GM12878 (cell line): Measurements from ENCODE around the gene CCSER1. TPM values are rescaled to one million over a fixed set of nuclear protein-coding genes. Genes with fewer than 3 reads are reported as not detected.

ENCODE experiments used
- ATAC-seq: fragments of 200-7000 bp; cut with Tn5 transposase; 3 replicates; pipeline ENCODE4 v1.9.1; 2020; ENCODE audit warnings: mild to moderate bottlenecking, moderate library complexity
- BruUV-seq: library from RNA; stranded (reverse); fragments of 400-500 nt; replicated peaks from 2 replicates; lab custom pipeline; 2021; lab: Mats Ljungman, UMichigan
- CTCF ChIA-PET: fragments of 300-600 bp; sonication (Branson Sonifier 250); formaldehyde crosslinking; extraction: SDS; loops from one replicate; lab custom pipeline; 2021; ENCODE audit warnings: inconsistent platforms; lab: Yijun Ruan, JAX
- POLR2A ChIA-PET: fragments of 350-600 bp; formaldehyde crosslinking; extraction: SDS; loops from one replicate; lab custom pipeline; 2021; ENCODE audit warnings: inconsistent platforms; lab: Charles Lee
- RAD21 ChIA-PET: fragments of 300-600 bp; sonication (Branson Sonifier 250); formaldehyde crosslinking; loops from one replicate; lab custom pipeline; 2023; ENCODE audit warnings: antibody characterized with exemption; ENCODE audit not compliant: unreplicated experiment; lab: Charles Lee
- SMC1A ChIA-PET: fragments of 300-600 bp; sonication (Branson Sonifier 250); formaldehyde crosslinking; loops from one replicate; lab custom pipeline; 2023; ENCODE audit not compliant: unreplicated experiment, uncharacterized antibody; lab: Charles Lee
- DNase-seq: peaks from one replicate; pipeline ENCODE4 v3.0.0-alpha.2; 2011; ENCODE audit warnings: low read depth, low spot score
- FAIRE-seq: peaks from 3 replicates; lab custom pipeline; 2011; peaks lifted over from hg19 to GRCh38; lab: Jason Lieb, UNC
- H2AFZ ChIP-seq: 2 replicates; pipeline ENCODE4 v1.6.0; 2011; ENCODE audit warnings: low read depth, low read length, control low read depth; ENCODE audit not compliant: control insufficient read depth
- H3K27ac ChIP-seq: 2 replicates; pipeline ENCODE4 v1.5.1; 2011; ENCODE audit warnings: control low read depth; ENCODE audit not compliant: control insufficient read depth, insufficient read depth
- H3K27me3 ChIP-seq, 2 experiments: replicated peaks in 1 of 2; 2 replicates each; pipeline versions ENCODE4 v1.6.0 to v1.6.1; 2011; ENCODE audit warnings: low read length in 1 of 2; ENCODE audit not compliant: control insufficient read depth in 2 of 2, insufficient read depth in 2 of 2
- H3K36me3 ChIP-seq, 2 experiments: 2 replicates each; pipeline ENCODE4 v1.5.1; 2011; ENCODE audit warnings: low read length in 1 of 2; ENCODE audit not compliant: control insufficient read depth in 2 of 2, insufficient read depth in 2 of 2
- H3K4me1 ChIP-seq: 2 replicates; pipeline ENCODE4 v1.6.1; 2011; ENCODE audit warnings: mild to moderate bottlenecking, low read length, moderate library complexity, mixed read lengths; ENCODE audit not compliant: control insufficient read depth, insufficient read depth
- H3K4me2 ChIP-seq: 2 replicates; pipeline ENCODE4 v1.6.0; 2011; ENCODE audit warnings: control low read depth; ENCODE audit not compliant: control insufficient read depth, insufficient read depth
- H3K4me3 ChIP-seq: fragments of 200-600 bp; sonication (generic); 2 replicates; pipeline ENCODE4 v1.5.1; 2016
- H3K79me2 ChIP-seq: 2 replicates; pipeline ENCODE4 v1.6.0; 2011; ENCODE audit warnings: low read length; ENCODE audit not compliant: control insufficient read depth, insufficient read depth
- H3K9ac ChIP-seq: 2 replicates; pipeline ENCODE4 v1.8.0; 2011; ENCODE audit warnings: low read length, control low read depth, mixed read lengths; ENCODE audit not compliant: control insufficient read depth, insufficient read depth
- H3K9me3 ChIP-seq: replicated peaks from 3 replicates; pipeline ENCODE4 v1.5.1; 2011; ENCODE audit warnings: mild to moderate bottlenecking, low read length; ENCODE audit not compliant: control insufficient read depth, insufficient read depth
- H4K20me1 ChIP-seq: 2 replicates; pipeline ENCODE4 v1.6.0; 2011; ENCODE audit not compliant: control insufficient read depth, insufficient read depth
- BCLAF1 ChIP-seq: fragments of 450-650 bp; IDR thresholded peaks from 2 replicates; pipeline ENCODE4 v1.6.1; 2017; ENCODE audit warnings: antibody characterized with exemption, mild to moderate bottlenecking, moderate library complexity
- CBX3 ChIP-seq: fragments of 200-600 bp; sonication (generic); IDR thresholded peaks from 2 replicates; pipeline ENCODE4 v1.6.1; 2016; ENCODE audit warnings: low read depth, borderline replicate concordance
- CEBPB ChIP-seq, 2 experiments: fragments of 150-350 bp in 1 of 2; IDR thresholded peaks; 2 replicates each; pipeline ENCODE4 v1.6.1; 2012 to 2014; ENCODE audit warnings: low read depth in 2 of 2, low read length in 2 of 2, borderline replicate concordance in 1 of 2, inconsistent platforms in 1 of 2
- DPF2 ChIP-seq: fragments of 450-650 bp; IDR thresholded peaks from 2 replicates; pipeline ENCODE4 v1.6.1; 2017; ENCODE audit warnings: mild to moderate bottlenecking
- IRF5 ChIP-seq: fragments of 450-650 bp; IDR thresholded peaks from 2 replicates; pipeline ENCODE4 v1.6.1; 2017; ENCODE audit warnings: borderline replicate concordance
- PKNOX1 ChIP-seq: fragments of 450-650 bp; IDR thresholded peaks from 2 replicates; pipeline ENCODE4 v1.6.1; 2016; ENCODE audit warnings: mild to moderate bottlenecking
- SREBF1 ChIP-seq: IDR thresholded peaks from 2 replicates; pipeline ENCODE4 v1.6.1; 2012; ENCODE audit warnings: mild to moderate bottlenecking, low read length
- SREBF2 ChIP-seq: IDR thresholded peaks from 2 replicates; pipeline ENCODE4 v1.6.1; 2012; ENCODE audit warnings: mild to moderate bottlenecking, low read length
- SUPT20H ChIP-seq: IDR thresholded peaks from 2 replicates; pipeline ENCODE4 v1.6.1; 2011; ENCODE audit warnings: low read depth, mild to moderate bottlenecking, low read length, moderate library complexity, borderline replicate concordance; ENCODE audit not compliant: control insufficient read depth
- TCF3 ChIP-seq: IDR thresholded peaks from 2 replicates; pipeline ENCODE4 v1.6.1; 2012; ENCODE audit warnings: low read depth, mild to moderate bottlenecking, low read length, borderline replicate concordance; ENCODE audit not compliant: insufficient read depth
- TCF7 ChIP-seq: IDR thresholded peaks from 2 replicates; pipeline ENCODE4 v1.6.1; 2014; ENCODE audit warnings: antibody characterized with exemption, borderline replicate concordance
- WGBS: methylation state at CpG from one replicate; pipeline ENCODE4 v1.1.6; 2016; ENCODE audit warnings: low lambda C conversion rate; ENCODE audit not compliant: insufficient replicate concordance, insufficient coverage; ENCODE audit errors: missing lambda C conversion rate; 5-methylcytosine and 5-hydroxymethylcytosine counted together
- in situ Hi-C: fragments of 300-500 bp; cut with MboI; formaldehyde crosslinking; loops from 9 replicates; pipeline ENCODE4 v1.14.3; 2018; ENCODE audit warnings: mixed read lengths
- intact Hi-C: fragments of 100-400 bp; cut with micrococcal nuclease; formaldehyde crosslinking; loops from one replicate; pipeline ENCODE4 v1.14.2; 2022; ENCODE audit not compliant: unreplicated experiment
- polyA plus RNA-seq, 11 experiments: library from polyadenylated mRNA; depleted of rRNA in 4 of 11; unstranded in 6 of 11; stranded (reverse) in 5 of 11; fragments of >200 nt; fragmentation: Nextera tagmentation in 4 of 11; fragmentation: Illumina TruSeq in 1 of 11; extraction: Ambion mirVana in 4 of 11; extraction: Trizol in 1 of 11; gene quantifications; 1 replicate in 1 of 11; 2 replicates in 10 of 11; pipeline versions ENCODE4 v1.2.1 to v1.2.3, GENCODE V29; 2011 to 2016; ENCODE audit warnings: inconsistent platforms in 2 of 11, missing spikeins in 2 of 11, low read depth in 1 of 11
- total RNA-seq, 4 experiments: library from RNA; depleted of rRNA in 3 of 4; stranded (reverse); fragments of >200 nt in 3 of 4; fragmentation: Illumina TruSeq in 1 of 4; extraction: Trizol in 1 of 4; gene quantifications; 2 replicates each; pipeline versions ENCODE4 v1.2.1 to v1.2.3, GENCODE V29; 2013 to 2021

Gene CCSER1
- total and polyA plus RNA-seq, 10 of the 15 experiments (the other 5 are each of a cell fraction or from before 2014, with no cell fraction given), result 0.22 to 2.7 (median 1.0) TPM

- Histone ChIP-seq H3K4me2 (no peak overlapping the region), H3K4me1 (no peaks in the 10 kb centered on the region), H3K9ac (no peak overlapping the region), H3K4me3 (no peak overlapping the region), H3K27me3 (no peaks in the 10 kb centered on the region), H3K79me2 (no peaks in the 10 kb centered on the region), H3K36me3 (no peaks in the 10 kb centered on the region), H4K20me1 (no peaks in the 10 kb centered on the region), H2AFZ (no peak overlapping the region), H3K9me3 (no peaks in the 10 kb centered on the region), H3K27ac (no peak overlapping the region)
- in situ Hi-C loops, result loop anchor here (5.0 to 10.0 kb wide), 3 partner anchors 176 to 338 kb away; no protein-coding TSS in a partner anchor
- TF ChIP-seq DPF2 (no peak), SREBF1 (no peak)
- intact Hi-C loops, result loop anchor here (5.0 kb wide), 1 partner anchor 378 kb away; no protein-coding TSS in a partner anchor
- ATAC-seq (no peak), DNase-seq (no peak), FAIRE-seq (no peak)
- POLR2A ChIA-PET, result no interaction called here
- no TSS peak for BruUV-seq
- CTCF ChIA-PET, result interaction anchor here (0.8 to 1.2 kb wide), 2 partner anchors 375 to 610 kb away, joined by 3 to 4 read pairs; no protein-coding TSS in a partner anchor
- RAD21 ChIA-PET, result interaction anchor here (1.1 kb wide), 1 partner anchor 264 kb away, joined by 3 read pairs; no protein-coding TSS in a partner anchor
- SMC1A ChIA-PET, result interaction anchor here (0.9 kb wide), 1 partner anchor 370 kb away, joined by 3 read pairs; no protein-coding TSS in a partner anchor
- 12% methylated on average over 4 of the region's 4 CpGs for WGBS
These were observed 163.2 kb downstream of the CCSER1 start for GRCh38 chr4:90290345-90290744.

- intact Hi-C loops, result loop anchor here (2.0 to 5.0 kb wide), 4 partner anchors 172 to 380 kb away; no protein-coding TSS in a partner anchor
- in situ Hi-C loops, result loop anchor here (5.0 to 10.0 kb wide), 3 partner anchors 178 to 340 kb away; no protein-coding TSS in a partner anchor
- ATAC-seq (no peak), FAIRE-seq (no peak), DNase-seq (no peak)
- Histone ChIP-seq H3K27ac (no peak overlapping the region), H2AFZ (no peak overlapping the region), H4K20me1 (no peaks in the 10 kb centered on the region), H3K4me2 (no peak overlapping the region), H3K9me3 (no peaks in the 10 kb centered on the region), H3K9ac (no peak overlapping the region), H3K79me2 (no peaks in the 10 kb centered on the region), H3K4me3 (no peak overlapping the region), H3K27me3 (no peaks in the 10 kb centered on the region), H3K4me1 (no peaks in the 10 kb centered on the region), H3K36me3 (no peaks in the 10 kb centered on the region)
- ChIA-PET CTCF (interaction anchor here (1.0 to 3.8 kb wide), 6 partner anchors 173 to 635 kb away, joined by 3 to 19 read pairs (median 10); no protein-coding TSS in a partner anchor), RAD21 (interaction anchor here (0.8 to 0.9 kb wide), 3 partner anchors 263 to 378 kb away, joined by 3 to 4 read pairs (median 4); no protein-coding TSS in a partner anchor), POLR2A (no interaction called here), SMC1A (interaction anchor here (0.9 to 2.1 kb wide), 3 partner anchors 267 to 380 kb away, joined by 3 to 19 read pairs (median 4); no protein-coding TSS in a partner anchor)
- no TSS peak for BruUV-seq
- TF ChIP-seq CBX3 (no peak), SUPT20H (no peak), IRF5 (no peak), SREBF2 (no peak), TCF3 (no peak), BCLAF1 (no peak), TCF7 (no peak), CEBPB (IDR thresholded peaks at IDR 0.05; ENCODE audit: borderline replicate concordance in 1 of 2, low read depth in 2 of 2, low read length in 2 of 2) (no peak), PKNOX1 (no peak)
These were observed 165.2 kb downstream of the CCSER1 start for GRCh38 chr4:90292438-90292837.
